Activated naive CD8-positive, alpha-beta T cell treated with anti-CD3 and anti-CD28 coated beads, Interleukin-2, amount 50 U/mL, for 24 hours (primary cell): Measurements from ENCODE around the gene DNAJC8.

Experiments used
- ATAC-seq: fragments of 150-1000 bp; cut with Tn5 transposase; one replicate; pipeline ENCODE4 v1.10.0; 2021
- DNase-seq: peaks from one replicate; pipeline ENCODE4 v3.0.0; 2021
- H3K27ac Mint-ChIP-seq: one replicate; pipeline ENCODE4 v1.8.0; 2021; ENCODE audit warnings: mild to moderate bottlenecking, mixed read lengths
- H3K27me3 Mint-ChIP-seq: one replicate; pipeline ENCODE4 v1.8.0; 2021; ENCODE audit warnings: mixed read lengths
- H3K36me3 Mint-ChIP-seq: one replicate; pipeline ENCODE4 v1.8.0; 2021; ENCODE audit warnings: low read depth, mixed read lengths
- H3K4me1 Mint-ChIP-seq: one replicate; pipeline ENCODE4 v1.8.0; 2021; ENCODE audit warnings: mixed read lengths
- H3K4me3 Mint-ChIP-seq: one replicate; pipeline ENCODE4 v1.8.0; 2021; ENCODE audit warnings: mild to moderate bottlenecking, moderate library complexity, mixed read lengths
- H3K9me3 Mint-ChIP-seq: one replicate; pipeline ENCODE4 v1.8.0; 2021; ENCODE audit warnings: mixed read lengths

The DNAJC8 gene

DNA sequence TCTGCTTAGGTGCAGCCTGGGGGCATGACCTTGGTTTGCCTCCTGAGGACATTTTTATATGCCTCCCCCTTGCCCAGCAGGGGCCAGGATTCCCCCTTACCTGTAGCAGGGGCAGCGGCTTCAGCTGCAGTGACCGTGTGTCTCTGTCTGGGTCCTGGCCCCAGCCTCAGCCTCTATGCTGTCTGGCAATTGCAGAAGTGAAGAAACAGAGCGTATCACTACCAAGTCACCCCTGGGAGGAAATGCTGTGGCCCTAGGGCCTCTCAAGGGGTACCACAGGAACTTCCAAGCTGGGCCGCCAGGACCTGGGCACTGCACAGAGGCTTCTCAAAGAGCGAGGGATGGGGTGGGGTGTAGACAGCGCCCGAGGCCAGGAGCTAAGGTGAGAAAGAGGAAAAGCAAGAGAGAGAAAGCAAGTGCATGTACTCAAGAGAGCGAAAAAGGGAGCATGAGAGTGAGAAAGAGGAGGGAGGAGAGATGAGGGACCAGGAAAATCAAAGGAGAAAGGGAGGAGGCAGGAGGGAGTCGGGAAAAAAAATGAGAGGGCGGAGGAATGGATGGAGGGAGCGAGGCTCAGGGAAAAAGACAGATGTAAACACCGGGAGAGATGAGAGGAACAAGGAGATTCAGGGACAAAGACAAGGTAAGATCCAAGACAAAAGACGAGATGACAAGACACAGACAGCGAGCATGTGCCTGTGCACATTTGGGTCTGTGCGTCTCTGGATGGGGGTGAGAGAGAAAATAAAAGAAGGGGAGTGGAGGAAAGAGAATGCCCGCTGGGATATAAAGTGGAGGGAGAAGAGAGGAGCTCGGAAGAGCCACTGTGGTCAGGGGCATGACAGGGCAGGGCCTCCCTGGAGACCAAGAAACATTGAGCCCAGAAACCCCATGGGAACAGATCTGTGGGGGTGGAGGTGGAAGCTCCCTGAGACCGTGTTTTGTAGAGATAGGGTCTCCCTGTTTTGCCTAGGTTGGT lies 56.0 kb downstream of the DNAJC8 start, which contains the start of gene PTAFR:
TSS of gene PTAFR (minus strand) at position 199 of the 979 bp plus-strand sequence. CDS start 25,669 bp downstream, outside the sequence.
- H3K27ac Mint-ChIP-seq, result no peak within 1 kb of the TSS
- no peak for ATAC-seq
- H3K4me3 Mint-ChIP-seq, result peak within 1 kb of the TSS; percentile 30
- peaks cover 44% of the 10 kb centered on the region for H3K4me1 Mint-ChIP-seq
- peaks cover 39% of the 10 kb centered on the region for H3K27me3 Mint-ChIP-seq
- DNase-seq, result no peak
- H3K9me3 Mint-ChIP-seq, result no peaks in the 10 kb centered on the region
- H3K36me3 Mint-ChIP-seq, result no peaks in the 10 kb centered on the region

DNA sequence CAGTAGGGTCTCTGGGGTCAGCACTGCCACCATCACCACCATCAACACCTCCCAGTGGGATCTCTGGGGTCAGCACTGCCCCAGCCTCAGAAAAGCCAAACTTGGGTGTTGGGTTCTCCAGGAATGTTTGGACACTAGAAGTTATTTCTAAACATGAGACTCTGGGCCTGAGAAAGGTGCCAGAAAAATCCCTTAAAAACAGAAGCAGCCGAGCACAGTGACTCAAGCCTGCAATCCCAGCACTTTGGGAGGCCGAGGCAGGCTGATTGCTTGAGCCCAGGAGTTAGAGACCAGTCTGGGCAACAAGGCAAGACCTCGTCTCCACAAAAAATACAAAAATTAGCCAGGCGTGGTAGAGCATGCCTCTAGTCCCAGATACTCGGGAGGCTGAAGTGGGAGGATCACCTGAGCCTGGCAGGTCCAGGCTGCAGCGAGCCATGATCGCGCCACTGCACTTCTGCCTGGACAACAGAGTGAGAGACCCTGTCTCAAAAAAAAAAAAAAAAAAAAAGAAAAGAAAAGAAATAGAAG lies 56.8 kb downstream of the DNAJC8 start:
- peaks cover 47% of the 10 kb centered on the region for H3K4me1 Mint-ChIP-seq
- H3K27me3 Mint-ChIP-seq, result peaks cover 37% of the 10 kb centered on the region
- no peak overlapping the region for H3K27ac Mint-ChIP-seq
- no peaks in the 10 kb centered on the region for H3K9me3 Mint-ChIP-seq
- H3K4me3 Mint-ChIP-seq, result no peak overlapping the region
- H3K36me3 Mint-ChIP-seq, result no peaks in the 10 kb centered on the region
- no peak for DNase-seq
- no peak for ATAC-seq

DNA sequence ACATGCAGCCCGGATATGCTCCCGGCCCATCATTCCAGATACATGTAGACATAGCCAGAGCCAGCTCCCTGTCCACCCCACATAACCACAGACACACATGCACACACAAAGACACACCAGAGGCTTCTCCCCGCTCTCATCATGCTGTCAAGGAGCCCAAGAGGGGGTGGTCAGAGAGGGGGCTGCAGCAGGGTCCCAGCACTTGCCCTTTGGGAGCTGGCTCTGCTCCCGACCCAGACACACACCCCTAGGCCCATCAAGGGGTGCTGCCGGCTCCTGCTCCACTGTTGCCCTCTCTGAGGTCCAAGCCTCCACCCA lies 58.9 kb downstream of the DNAJC8 start:
- H3K27me3 Mint-ChIP-seq, result peaks cover 32% of the 10 kb centered on the region
- no peak overlapping the region for H3K27ac Mint-ChIP-seq
- DNase-seq, result no peak
- no peaks in the 10 kb centered on the region for H3K36me3 Mint-ChIP-seq
- ATAC-seq, result no peak
- no peaks in the 10 kb centered on the region for H3K9me3 Mint-ChIP-seq
- H3K4me3 Mint-ChIP-seq, result no peak overlapping the region
- H3K4me1 Mint-ChIP-seq, result peaks cover 51% of the 10 kb centered on the region

DNA sequence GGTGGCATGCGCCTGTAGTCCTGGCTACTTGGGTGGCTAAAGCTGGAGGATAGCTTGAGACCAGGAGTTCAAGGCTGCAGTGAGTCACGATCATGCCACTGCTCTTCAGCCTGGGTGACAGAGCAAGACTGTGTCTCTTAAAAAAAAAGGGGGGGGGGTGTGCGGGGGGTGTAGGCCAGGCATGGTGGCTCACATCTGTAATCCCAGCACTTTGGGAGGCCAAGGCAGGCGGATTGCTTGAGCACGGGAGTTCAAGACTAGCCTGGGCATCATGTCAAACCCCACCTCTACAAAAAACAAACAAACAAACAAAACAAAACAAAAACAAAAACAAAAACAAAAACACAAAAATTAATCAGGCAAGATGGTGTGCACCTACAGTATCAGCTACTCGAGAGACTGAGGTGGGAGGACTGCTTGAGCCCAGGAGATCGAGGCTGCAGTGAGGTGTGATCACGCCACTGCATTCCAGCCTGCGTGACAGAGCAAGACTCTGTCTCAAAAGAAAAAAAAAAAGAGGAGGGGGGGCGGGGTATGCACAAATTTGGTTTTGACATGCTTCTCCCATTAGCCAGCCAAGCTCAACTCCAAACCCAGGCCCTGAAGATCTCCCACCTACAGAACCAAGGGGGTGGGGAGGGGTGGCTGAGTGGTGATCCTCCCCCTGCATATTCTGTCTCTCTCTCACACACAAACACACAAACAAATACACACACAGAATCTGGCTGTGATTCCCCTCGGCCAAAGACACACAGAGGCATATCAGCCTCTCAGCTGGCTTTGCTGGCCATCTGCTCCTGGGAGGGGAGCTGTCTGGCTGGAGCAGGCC lies 59.5 kb downstream of the DNAJC8 start:
- no peak for ATAC-seq
- peaks cover under 1% of the 10 kb centered on the region for H3K36me3 Mint-ChIP-seq
- no peak overlapping the region for H3K27ac Mint-ChIP-seq
- H3K27me3 Mint-ChIP-seq, result peaks cover 29% of the 10 kb centered on the region
- no peak overlapping the region for H3K4me3 Mint-ChIP-seq
- H3K9me3 Mint-ChIP-seq, result no peaks in the 10 kb centered on the region
- peaks cover 57% of the 10 kb centered on the region for H3K4me1 Mint-ChIP-seq
- DNase-seq, result no peak

DNA sequence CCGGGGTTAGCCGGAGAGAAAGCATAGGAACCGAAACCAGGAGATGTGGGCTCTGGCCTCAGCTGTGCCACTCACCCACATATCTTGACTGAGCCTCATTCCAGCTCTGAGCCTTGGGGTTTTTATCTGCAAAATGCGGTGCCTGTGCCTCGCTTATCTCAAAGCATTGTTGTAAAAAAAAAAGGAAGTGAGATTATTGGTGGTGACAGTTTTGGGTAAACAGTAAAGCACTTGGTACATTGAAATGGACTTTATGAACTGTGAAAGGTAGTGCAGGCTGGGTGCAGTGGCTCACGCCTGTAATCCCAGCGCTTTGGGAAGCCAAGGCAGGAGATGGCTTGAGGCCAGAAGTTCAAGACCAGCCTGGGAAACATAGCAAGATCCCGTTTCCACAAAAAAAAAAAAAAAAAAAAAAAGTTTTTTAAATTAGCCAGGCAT lies 60.1 kb downstream of the DNAJC8 start:
- no peaks in the 10 kb centered on the region for H3K9me3 Mint-ChIP-seq
- peak overlapping the region; percentile 16 for H3K4me3 Mint-ChIP-seq
- peak; percentile 54 for DNase-seq
- ATAC-seq, result peak; percentile 47
- peak overlapping the region; percentile 57 for H3K27ac Mint-ChIP-seq
- peaks cover 2% of the 10 kb centered on the region for H3K36me3 Mint-ChIP-seq
- H3K4me1 Mint-ChIP-seq, result peaks cover 61% of the 10 kb centered on the region
- H3K27me3 Mint-ChIP-seq, result peaks cover 33% of the 10 kb centered on the region

DNA sequence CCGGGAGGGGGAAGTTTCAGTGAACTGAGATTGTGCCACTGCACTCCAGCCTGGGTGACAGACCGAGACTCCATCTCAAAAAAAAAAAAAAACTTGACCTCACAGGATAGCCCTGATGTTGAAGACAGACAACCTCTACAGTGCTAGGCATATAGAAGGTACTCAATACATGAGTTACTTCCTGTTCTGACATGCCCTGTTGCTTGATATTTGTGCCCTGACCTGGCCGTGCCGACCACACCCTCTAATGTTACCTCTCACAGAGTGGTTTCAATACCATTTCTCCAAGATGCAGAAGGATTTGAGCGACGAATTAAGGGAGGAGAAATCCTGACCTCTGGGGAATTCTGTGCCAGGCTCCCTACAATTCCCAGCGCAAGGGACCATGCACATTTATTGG lies 61.6 kb downstream of the DNAJC8 start:
- no peak overlapping the region for H3K4me3 Mint-ChIP-seq
- H3K4me1 Mint-ChIP-seq, result peaks cover 59% of the 10 kb centered on the region
- H3K9me3 Mint-ChIP-seq, result no peaks in the 10 kb centered on the region
- H3K36me3 Mint-ChIP-seq, result peaks cover 2% of the 10 kb centered on the region
- no peak for DNase-seq
- ATAC-seq, result no peak
- peaks cover 34% of the 10 kb centered on the region for H3K27me3 Mint-ChIP-seq
- no peak overlapping the region for H3K27ac Mint-ChIP-seq

DNA sequence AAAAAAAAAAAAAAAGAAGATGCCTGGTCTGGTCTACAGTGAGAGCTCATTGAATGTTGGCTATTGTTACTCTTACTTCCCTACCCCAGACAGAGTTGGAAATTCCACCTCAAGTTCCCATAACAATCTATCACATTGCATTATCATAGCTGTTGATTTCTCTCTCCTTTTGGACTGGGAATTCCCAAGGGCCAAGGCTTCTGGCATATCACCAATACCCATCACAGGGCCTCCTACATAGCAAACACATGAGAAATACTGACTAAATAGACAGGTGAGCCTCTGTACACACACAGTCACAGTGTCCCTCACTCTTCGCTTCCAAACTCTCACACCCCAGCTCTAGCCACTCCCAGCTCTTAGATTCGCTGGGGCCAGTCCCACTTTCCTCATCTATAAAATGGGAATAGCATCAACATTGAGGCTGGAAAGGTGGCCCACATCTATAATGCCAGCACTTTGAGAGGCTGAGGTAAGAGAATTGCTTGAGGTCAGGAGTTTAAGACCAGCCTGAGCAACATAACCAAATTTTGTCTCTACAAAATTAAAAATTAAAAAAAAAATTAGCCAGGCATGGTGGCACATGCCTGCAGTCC lies 62.7 kb downstream of the DNAJC8 start:
- Mint-ChIP-seq H3K27me3 (peaks cover 38% of the 10 kb centered on the region), H3K4me1 (peaks cover 59% of the 10 kb centered on the region), H3K9me3 (no peaks in the 10 kb centered on the region), H3K4me3 (no peak overlapping the region), H3K36me3 (peaks cover 2% of the 10 kb centered on the region), H3K27ac (peak overlapping the region; percentile 69)
- no peak for DNase-seq
- no peak for ATAC-seq

DNA sequence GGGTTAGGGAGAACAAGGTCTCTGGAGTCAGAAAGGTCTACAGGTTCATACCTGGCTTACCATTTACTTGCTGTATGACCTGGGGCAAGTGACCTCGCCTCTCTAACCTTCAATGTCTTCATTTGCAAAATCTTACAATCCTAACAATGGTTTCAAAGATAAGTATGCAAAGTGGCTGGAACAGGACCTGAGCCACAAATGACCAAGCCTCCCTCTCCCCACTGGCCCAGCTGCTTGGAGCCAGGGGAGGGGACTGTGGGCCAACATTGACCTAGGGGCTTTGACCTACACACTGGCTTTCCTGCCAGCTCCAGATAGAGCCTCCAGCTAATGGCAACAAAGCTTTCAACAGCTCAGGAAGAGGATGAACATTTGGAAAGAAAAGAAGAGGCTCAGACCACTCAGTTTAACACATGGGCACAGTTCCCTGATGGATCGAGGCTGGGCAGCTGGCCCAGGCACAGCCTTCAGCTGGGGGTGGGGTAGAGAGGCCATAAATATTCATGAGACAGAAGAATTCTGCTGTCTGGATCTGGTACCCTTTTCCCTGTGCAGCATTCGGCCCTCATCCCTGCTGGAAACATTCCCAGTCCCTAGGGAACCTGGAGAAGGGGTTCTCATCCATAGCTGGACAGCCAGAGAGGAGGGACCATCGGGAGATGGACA lies 69.2 kb downstream of the DNAJC8 start:
- ATAC-seq, result no peak
- DNase-seq, result no peak
- Mint-ChIP-seq H3K9me3 (no peaks in the 10 kb centered on the region), H3K36me3 (peaks cover 2% of the 10 kb centered on the region), H3K4me3 (no peak overlapping the region), H3K27ac (no peak overlapping the region), H3K4me1 (peaks cover 12% of the 10 kb centered on the region), H3K27me3 (peaks cover 38% of the 10 kb centered on the region)

DNA sequence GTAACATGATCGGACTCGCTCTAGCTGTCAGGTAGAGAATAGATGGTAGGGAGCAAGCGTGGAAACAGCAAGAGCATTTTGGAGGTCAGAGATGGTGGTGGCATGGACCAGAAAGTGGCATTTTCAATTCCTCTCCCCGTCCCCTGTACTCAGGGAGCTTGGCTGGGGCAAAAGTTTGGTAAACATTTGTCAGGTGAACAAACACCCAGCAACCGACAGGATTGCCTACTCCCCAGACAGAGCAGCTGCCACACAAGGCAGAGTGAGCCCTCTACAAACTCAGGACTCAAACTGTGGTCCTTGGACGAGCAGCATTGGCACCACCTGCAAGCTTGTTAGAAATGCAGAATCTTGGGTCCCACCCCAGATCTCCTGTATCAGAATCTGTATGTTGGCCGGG lies 70.7 kb downstream of the DNAJC8 start:
- DNase-seq, result no peak
- H3K4me1 Mint-ChIP-seq, result peaks cover 3% of the 10 kb centered on the region
- H3K27me3 Mint-ChIP-seq, result peaks cover 35% of the 10 kb centered on the region
- no peaks in the 10 kb centered on the region for H3K36me3 Mint-ChIP-seq
- no peaks in the 10 kb centered on the region for H3K9me3 Mint-ChIP-seq
- ATAC-seq, result no peak
- no peak overlapping the region for H3K4me3 Mint-ChIP-seq
- H3K27ac Mint-ChIP-seq, result peak overlapping the region; percentile 21

DNA sequence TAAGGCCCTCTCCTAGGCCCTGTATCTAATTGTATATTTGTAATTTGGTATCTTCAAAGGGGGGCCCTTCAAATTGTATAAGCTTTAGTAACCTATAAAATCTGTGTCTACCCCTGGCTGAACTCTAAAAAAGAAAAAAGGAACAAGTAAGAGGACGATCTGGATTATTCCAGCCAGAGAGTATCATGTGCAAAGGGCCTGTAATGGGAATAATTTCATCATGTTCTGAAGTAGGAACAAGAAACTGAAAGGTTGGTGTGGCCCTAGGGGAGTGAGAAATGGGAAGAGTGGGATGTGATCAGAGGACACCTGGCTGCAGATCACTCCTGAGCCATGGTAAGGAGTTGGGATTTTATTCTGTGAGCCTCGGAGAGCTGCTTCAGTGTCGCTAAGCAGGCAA lies 71.1 kb downstream of the DNAJC8 start:
- Mint-ChIP-seq H3K27ac (peak overlapping the region; percentile 21), H3K36me3 (no peaks in the 10 kb centered on the region), H3K4me3 (no peak overlapping the region), H3K9me3 (no peaks in the 10 kb centered on the region), H3K27me3 (peaks cover 31% of the 10 kb centered on the region), H3K4me1 (no peaks in the 10 kb centered on the region)
- DNase-seq, result no peak
- ATAC-seq, result no peak

DNA sequence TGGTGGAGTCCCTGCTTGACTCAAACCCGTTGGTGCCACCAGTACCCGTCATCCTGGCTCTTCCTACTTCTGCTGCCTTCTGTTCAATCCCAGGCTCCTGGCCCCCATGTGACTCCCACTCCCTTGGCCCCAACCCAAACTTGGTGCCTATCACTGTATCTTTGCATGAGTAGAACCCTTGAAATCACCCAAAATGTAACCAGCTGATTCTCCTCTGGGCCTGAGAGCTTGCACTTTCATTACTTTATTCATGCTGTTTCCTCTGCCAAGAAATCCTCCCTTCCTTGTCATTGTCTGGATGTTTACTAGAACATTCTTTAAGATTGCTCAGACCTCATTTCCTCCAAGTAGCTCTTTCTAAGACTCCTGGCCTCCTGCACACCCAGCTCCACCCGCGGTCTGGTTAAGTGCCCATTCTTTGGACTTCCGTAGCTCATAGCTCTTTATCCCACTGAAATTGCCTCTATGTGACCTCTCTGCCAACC lies 72.0 kb downstream of the DNAJC8 start:
- ATAC-seq, result no peak
- DNase-seq, result no peak
- Mint-ChIP-seq H3K9me3 (no peaks in the 10 kb centered on the region), H3K27me3 (peaks cover 22% of the 10 kb centered on the region), H3K4me1 (no peaks in the 10 kb centered on the region), H3K27ac (no peak overlapping the region), H3K4me3 (no peak overlapping the region), H3K36me3 (no peaks in the 10 kb centered on the region)

DNA sequence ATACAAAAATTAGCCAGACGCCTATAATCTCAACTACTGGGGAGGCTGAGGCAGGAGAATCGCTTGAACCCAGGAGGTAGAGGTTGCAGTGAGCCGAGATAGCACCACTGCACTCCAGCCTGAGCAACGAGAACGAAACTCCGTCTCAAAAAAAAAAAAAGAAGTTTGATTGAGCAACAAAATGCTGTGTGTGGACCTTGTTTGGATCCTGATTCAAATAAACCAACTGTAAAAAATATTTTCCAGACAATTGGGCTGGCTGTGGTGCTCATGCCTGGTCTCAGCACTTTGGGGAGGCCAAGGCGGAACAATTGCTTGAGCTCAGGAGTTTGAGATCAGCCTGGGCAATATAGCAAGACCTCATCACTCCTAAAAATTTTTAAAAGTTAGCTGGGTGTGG lies 73.1 kb downstream of the DNAJC8 start:
- Mint-ChIP-seq H3K27me3 (peaks cover 26% of the 10 kb centered on the region), H3K27ac (no peak overlapping the region), H3K36me3 (no peaks in the 10 kb centered on the region), H3K9me3 (no peaks in the 10 kb centered on the region), H3K4me3 (no peak overlapping the region), H3K4me1 (no peaks in the 10 kb centered on the region)
- ATAC-seq, result no peak
- DNase-seq, result no peak

DNA sequence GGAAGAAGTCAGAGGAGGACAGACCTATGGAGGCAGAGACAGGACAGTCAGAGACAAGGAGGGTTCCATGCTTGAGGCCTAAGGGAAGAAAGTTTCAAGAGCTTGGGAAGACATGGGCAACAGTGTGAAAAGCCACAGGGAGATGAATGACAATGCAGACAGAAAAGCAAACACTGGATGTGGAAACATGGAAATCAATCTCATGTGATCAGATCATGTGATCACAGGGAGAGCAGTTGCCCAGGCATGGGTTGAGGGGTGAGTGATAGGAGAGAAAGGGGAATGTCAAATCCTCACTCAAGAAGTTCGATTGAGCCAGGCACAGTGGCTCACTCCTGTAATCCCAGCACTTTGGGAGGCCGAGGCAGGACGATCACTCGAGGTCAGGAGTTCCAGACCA lies 73.6 kb downstream of the DNAJC8 start:
- DNase-seq (no peak), ATAC-seq (no peak)
- no peak overlapping the region for H3K27ac Mint-ChIP-seq
- no peaks in the 10 kb centered on the region for H3K36me3 Mint-ChIP-seq
- H3K4me3 Mint-ChIP-seq, result no peak overlapping the region
- H3K9me3 Mint-ChIP-seq, result no peaks in the 10 kb centered on the region
- no peaks in the 10 kb centered on the region for H3K4me1 Mint-ChIP-seq
- H3K27me3 Mint-ChIP-seq, result peaks cover 28% of the 10 kb centered on the region

DNA sequence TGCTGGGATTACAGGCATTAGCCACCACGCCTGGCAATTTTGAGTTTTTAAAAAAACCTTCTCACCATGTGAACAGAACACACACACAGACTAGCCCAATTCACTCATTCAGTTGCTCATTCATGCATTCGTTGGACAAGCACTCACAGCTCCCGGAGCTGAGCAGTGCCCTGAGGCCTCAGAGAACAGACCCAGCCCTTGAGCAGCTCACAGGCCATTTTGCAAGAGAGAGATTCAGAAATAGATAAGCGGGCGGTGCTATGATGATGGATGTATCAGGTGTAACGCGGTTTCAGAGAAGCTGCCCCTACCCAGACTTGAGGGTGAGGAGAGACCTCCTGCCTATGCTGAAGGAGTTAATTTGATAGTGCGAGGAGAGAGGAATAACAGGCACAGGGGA lies 74.9 kb downstream of the DNAJC8 start:
- Mint-ChIP-seq H3K27me3 (peaks cover 27% of the 10 kb centered on the region), H3K36me3 (no peaks in the 10 kb centered on the region), H3K4me1 (no peaks in the 10 kb centered on the region), H3K9me3 (no peaks in the 10 kb centered on the region), H3K4me3 (no peak overlapping the region), H3K27ac (no peak overlapping the region)
- no peak for ATAC-seq
- DNase-seq, result no peak
